Measurements from ENCODE around the gene ARHGAP22. TPM values are rescaled to one million over a fixed set of nuclear protein-coding genes. Genes with fewer than 3 reads are reported as not detected.

Gene ARHGAP22
- total RNA-seq, 1 donor from 2014 or later = 5.1 TPM

DNA sequence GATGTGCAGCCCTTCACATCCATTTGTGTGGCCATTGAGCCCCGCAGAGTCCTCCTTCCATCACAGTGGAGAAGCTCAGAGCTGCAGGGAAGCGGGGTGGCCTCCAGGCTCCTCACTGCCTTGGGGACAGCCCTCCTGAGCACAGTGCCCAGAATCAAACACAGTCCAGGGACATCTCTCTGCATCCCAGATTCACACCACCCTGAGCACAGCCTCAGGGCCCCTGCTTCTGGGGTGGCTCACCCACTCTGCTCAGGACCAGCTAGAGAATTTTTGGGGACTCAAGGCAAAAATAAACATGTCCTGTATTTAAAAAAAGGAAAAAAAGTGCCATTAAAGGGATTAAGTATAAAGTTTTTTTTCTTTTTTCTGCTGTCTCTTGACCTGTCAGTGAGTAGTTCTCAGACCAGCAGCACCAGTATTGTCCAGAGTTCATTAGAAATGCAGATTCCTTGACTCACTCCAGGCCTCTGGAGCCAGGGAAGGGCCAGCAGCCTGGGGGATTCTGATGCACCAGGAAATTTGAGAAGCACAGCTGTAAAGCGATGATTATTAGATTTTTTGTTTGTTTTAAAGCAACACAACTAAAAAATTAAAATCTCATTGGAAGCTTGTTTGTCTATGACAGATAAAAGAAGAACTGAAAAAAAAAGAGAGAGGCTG lies 61.6 kb downstream of the ARHGAP22 start:
- Mint-ChIP-seq H3K4me3 (no peak overlapping the region), H3K9me3 (no peaks in the 10 kb centered on the region), H3K36me3 (no peaks in the 10 kb centered on the region), H3K27ac (no peak overlapping the region), H3K27me3 (peaks cover under 1% of the 10 kb centered on the region), H3K4me1 (ENCODE audit: unreplicated experiment) (no peaks in the 10 kb centered on the region)
- TF ChIP-seq, protein P1, sequence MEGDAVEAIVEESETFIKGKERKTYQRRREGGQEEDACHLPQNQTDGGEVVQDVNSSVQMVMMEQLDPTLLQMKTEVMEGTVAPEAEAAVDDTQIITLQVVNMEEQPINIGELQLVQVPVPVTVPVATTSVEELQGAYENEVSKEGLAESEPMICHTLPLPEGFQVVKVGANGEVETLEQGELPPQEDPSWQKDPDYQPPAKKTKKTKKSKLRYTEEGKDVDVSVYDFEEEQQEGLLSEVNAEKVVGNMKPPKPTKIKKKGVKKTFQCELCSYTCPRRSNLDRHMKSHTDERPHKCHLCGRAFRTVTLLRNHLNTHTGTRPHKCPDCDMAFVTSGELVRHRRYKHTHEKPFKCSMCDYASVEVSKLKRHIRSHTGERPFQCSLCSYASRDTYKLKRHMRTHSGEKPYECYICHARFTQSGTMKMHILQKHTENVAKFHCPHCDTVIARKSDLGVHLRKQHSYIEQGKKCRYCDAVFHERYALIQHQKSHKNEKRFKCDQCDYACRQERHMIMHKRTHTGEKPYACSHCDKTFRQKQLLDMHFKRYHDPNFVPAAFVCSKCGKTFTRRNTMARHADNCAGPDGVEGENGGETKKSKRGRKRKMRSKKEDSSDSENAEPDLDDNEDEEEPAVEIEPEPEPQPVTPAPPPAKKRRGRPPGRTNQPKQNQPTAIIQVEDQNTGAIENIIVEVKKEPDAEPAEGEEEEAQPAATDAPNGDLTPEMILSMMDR (conservative IDR thresholded peaks at IDR 0.05) = no peak
- no peak for DNase-seq (ENCODE audit: extremely low spot score, unreplicated experiment)

DNA sequence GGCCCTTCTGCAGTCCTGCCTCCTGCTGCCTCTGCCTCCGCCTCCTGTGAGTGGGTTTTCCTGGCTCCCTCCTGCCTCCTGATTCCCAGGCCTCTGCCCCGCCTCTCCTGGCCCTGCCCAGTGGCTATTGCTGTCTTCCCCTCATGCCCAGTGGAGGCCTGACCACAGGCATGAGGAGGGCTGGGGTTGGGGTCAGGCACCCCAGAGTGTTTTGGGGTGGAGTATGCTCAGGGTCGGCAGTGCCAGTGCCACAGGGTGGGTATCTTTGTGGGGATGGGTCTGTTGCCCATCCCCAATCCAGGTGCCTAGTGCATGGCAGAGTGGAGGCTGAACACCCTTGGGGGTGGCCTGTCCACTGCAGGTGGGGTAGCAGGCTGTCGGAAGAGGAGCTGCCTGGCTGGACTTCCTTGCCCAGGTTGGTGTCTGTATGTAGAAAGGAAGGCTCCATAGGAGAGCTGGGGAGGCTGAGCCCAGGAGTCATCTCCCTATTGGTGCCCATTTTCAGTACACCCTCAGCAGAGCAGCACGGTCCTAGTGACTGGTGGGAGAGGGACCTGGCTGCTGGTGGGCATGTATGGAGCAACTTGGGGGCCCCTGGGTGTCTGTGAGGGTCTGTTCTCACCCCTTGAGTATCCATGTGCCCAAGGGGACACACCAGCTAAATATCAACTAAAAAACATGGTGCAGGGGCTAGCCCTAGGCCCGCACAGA lies 62.2 kb downstream of the ARHGAP22 start:
- Mint-ChIP-seq H3K9me3 (no peaks in the 10 kb centered on the region), H3K4me1 (ENCODE audit: unreplicated experiment) (no peaks in the 10 kb centered on the region), H3K4me3 (no peak overlapping the region), H3K36me3 (no peaks in the 10 kb centered on the region), H3K27me3 (peaks cover 4% of the 10 kb centered on the region), H3K27ac (no peak overlapping the region)
- TF ChIP-seq, protein P1 (conservative IDR thresholded peaks at IDR 0.05) = no peak
- DNase-seq (ENCODE audit: extremely low spot score, unreplicated experiment) = no peak

DNA sequence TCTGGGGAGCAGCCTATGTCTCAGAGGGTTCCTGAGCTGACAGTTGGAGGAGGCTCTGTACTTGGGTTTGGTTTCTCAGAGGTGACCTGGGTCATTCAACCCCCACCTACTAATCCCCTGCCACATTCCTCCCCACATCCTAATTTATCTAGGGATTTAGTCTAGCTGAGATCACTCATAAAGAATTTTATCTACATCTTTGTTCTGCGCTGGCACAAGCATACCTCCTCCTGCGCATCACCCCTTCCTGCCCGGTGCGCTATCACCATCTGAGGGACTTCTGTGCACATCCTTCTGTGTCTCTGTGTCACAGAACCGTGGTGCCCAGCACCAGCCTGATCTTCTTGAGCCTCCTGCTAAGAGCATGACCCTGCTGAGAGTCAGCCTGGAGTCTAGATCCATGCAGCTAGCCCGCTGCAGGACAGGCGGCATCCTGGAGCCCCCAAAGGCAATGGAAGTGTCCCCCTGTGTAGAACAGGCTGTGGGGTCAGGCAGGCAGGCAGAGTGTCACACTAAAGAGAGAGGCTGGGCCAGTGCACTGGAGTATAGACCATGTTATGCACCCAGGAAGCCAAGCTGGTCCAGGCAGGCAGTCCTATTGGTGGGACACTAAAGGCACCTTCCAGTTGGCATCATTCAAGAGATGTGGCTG lies 63.6 kb downstream of the ARHGAP22 start:
- Mint-ChIP-seq H3K4me1 (ENCODE audit: unreplicated experiment) (no peaks in the 10 kb centered on the region), H3K36me3 (no peaks in the 10 kb centered on the region), H3K27ac (no peak overlapping the region), H3K27me3 (peaks cover 4% of the 10 kb centered on the region), H3K4me3 (no peak overlapping the region), H3K9me3 (no peaks in the 10 kb centered on the region)
- peak; percentile 20 for DNase-seq (ENCODE audit: extremely low spot score, unreplicated experiment)
- TF ChIP-seq, protein P1 (conservative IDR thresholded peaks at IDR 0.05) = no peak

DNA sequence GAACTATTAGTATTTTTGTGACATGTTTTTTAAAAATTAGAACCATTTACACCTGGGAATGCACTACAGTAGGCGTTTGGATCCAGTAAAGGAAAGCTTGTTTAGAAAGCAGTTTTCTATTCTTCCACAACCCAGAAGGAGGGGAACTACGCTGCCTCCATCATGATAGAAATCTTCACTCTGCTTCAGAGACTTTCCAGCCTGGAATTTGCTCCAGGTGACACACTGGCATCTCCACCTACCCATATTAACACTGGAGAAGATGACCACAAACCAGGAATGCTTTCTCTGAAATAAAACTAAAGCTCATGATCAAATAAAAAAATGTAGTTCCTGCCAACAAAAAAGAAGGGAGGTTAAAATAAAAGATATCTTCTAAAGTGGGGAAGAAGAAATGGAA lies 66.3 kb downstream of the ARHGAP22 start:
- Mint-ChIP-seq H3K27ac (no peak overlapping the region), H3K4me1 (ENCODE audit: unreplicated experiment) (no peaks in the 10 kb centered on the region), H3K36me3 (no peaks in the 10 kb centered on the region), H3K27me3 (peaks cover 4% of the 10 kb centered on the region), H3K4me3 (no peak overlapping the region), H3K9me3 (no peaks in the 10 kb centered on the region)
- DNase-seq (ENCODE audit: extremely low spot score, unreplicated experiment) = no peak
- TF ChIP-seq, protein P1 (conservative IDR thresholded peaks at IDR 0.05) = no peak

DNA sequence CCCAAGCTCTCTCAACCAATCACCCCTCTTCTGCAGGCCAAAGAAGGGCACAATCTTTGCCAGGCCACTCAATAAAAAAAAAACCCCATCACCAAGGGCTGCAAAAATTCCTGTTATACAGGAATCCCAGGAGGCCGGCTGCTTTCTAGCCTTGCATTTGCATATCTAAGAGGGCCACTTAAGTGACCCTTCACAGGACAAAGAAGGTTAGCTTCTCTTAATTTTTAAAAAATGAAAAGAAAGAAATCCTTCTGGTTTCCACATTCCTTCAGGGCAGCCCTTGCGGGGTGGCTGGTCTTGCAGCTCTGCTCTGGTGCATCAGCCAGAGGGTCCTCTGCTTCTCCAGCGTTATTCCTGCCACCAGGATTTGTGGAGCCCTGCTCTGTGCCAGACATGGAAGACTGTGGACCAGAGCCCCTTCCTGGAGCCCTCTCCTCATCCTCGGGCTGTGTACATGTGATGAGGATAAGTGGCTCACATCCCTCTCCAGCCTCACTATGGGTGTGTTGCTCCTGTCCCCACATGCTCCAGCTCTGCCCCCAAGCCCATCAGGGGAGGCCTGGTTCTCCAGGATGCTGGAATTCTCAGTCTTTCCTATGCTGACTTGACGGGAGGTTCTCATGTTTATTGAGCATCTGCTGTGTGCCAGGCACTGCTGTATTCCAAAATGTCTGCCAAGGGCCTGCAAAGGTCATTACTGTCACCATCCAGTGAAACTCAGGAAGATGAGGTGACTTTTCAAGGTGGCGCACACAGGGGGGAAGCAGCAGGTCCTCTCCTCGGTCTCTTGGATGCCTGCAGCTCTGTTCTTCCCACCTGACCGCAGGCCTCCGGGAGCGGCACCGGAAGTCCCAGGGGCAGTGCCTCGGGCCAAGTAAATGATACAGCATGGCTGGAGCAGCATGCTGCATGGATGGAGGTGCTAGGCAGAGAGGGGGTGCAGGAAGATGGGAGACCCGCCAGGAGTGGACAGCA lies 67.7 kb downstream of the ARHGAP22 start:
- Mint-ChIP-seq H3K4me1 (ENCODE audit: unreplicated experiment) (no peaks in the 10 kb centered on the region), H3K36me3 (no peaks in the 10 kb centered on the region), H3K4me3 (no peak overlapping the region), H3K27ac (no peak overlapping the region), H3K27me3 (peaks cover 4% of the 10 kb centered on the region), H3K9me3 (no peaks in the 10 kb centered on the region)
- no peak for DNase-seq (ENCODE audit: extremely low spot score, unreplicated experiment)
- TF ChIP-seq, protein P1 (conservative IDR thresholded peaks at IDR 0.05) = no peak
